ENCODE results near the gene ACBD6.
"Not testable (repeated sequence)": the region's sequence is repeated elsewhere in the genome, so short reads cannot be mapped to it uniquely, and the experiment has no call there.

Gene ACBD6

GRCh38 chr1:180428782-180429695 lies 73.3 kb downstream of the ACBD6 start:
- no peak overlapping the region for H3K27ac ChIP-seq
- peaks cover 15% of the 10 kb centered on the region for H3K36me3 ChIP-seq (ENCODE audit: insufficient read depth, low read length)
- no peak overlapping the region for H3K9ac ChIP-seq (ENCODE audit: insufficient read length)
- TF ChIP-seq FOXP2 (optimal IDR thresholded peaks at IDR 0.05; ENCODE audit: control extremely low read depth, extremely low read length, insufficient read depth) (no peak), EZH2 (IDR thresholded peaks at IDR 0.05) (no peak), POLR2AphosphoS5 (IDR thresholded peaks at IDR 0.05; ENCODE audit: borderline replicate concordance, low read depth, low read length) (no peak)
- peaks cover 3% of the 10 kb centered on the region; the same call in 1 of the 2 replicates for H3K9me3 ChIP-seq (ENCODE audit: low read depth, low read length)
- H3K4me3 ChIP-seq, result no peak overlapping the region
- DNase-seq (ENCODE audit: low read depth, low spot score), result no peak

GRCh38 chr1:180425952-180426351 lies 76.4 kb downstream of the ACBD6 start:
- TF ChIP-seq POLR2AphosphoS5 (IDR thresholded peaks at IDR 0.05; ENCODE audit: borderline replicate concordance, low read depth, low read length), result no peak
- TF ChIP-seq EZH2 (IDR thresholded peaks at IDR 0.05), result no peak
- no peak for TF ChIP-seq FOXP2 (optimal IDR thresholded peaks at IDR 0.05; ENCODE audit: control extremely low read depth, extremely low read length, insufficient read depth)
- Histone ChIP-seq H3K9me3 (ENCODE audit: low read depth, low read length) (no peaks in the 10 kb centered on the region), H3K36me3 (ENCODE audit: insufficient read depth, low read length) (peaks cover 30% of the 10 kb centered on the region), H3K4me3 (no peak overlapping the region), H3K9ac (ENCODE audit: insufficient read length) (no peak overlapping the region), H3K27ac (no peak overlapping the region)
- DNase-seq (ENCODE audit: low read depth, low spot score), result no peak

GRCh38 chr1:180424848-180425457 lies 77.4 kb downstream of the ACBD6 start:
- H3K9ac ChIP-seq (ENCODE audit: insufficient read length), result no peak overlapping the region
- DNase-seq (ENCODE audit: low read depth, low spot score), result peak; percentile 62
- H3K36me3 ChIP-seq (ENCODE audit: insufficient read depth, low read length), result peaks cover 27% of the 10 kb centered on the region
- no peak overlapping the region for H3K4me3 ChIP-seq
- no peaks in the 10 kb centered on the region for H3K9me3 ChIP-seq (ENCODE audit: low read depth, low read length)
- no peak for TF ChIP-seq EZH2 (IDR thresholded peaks at IDR 0.05)
- no peak for TF ChIP-seq FOXP2 (optimal IDR thresholded peaks at IDR 0.05; ENCODE audit: control extremely low read depth, extremely low read length, insufficient read depth)
- TF ChIP-seq POLR2AphosphoS5 (IDR thresholded peaks at IDR 0.05; ENCODE audit: borderline replicate concordance, low read depth, low read length), result no peak
- no peak overlapping the region for H3K27ac ChIP-seq

- no peaks in the 10 kb centered on the region for H3K9me3 ChIP-seq (ENCODE audit: low read depth, low read length)
- no peak overlapping the region for H3K9ac ChIP-seq (ENCODE audit: insufficient read length)
- H3K27ac ChIP-seq, result no peak overlapping the region
- TF ChIP-seq EZH2 (IDR thresholded peaks at IDR 0.05) (no peak), FOXP2 (optimal IDR thresholded peaks at IDR 0.05; ENCODE audit: control extremely low read depth, extremely low read length, insufficient read depth) (no peak), POLR2AphosphoS5 (IDR thresholded peaks at IDR 0.05; ENCODE audit: borderline replicate concordance, low read depth, low read length) (no peak)
- DNase-seq (ENCODE audit: low read depth, low spot score), result no peak
- no peak overlapping the region for H3K4me3 ChIP-seq
- peaks cover 15% of the 10 kb centered on the region; the same call in 1 of the 2 replicates for H3K36me3 ChIP-seq (ENCODE audit: insufficient read depth, low read length)
Measured at GRCh38 chr1:180421614-180422013, 80.8 kb downstream of the ACBD6 start.

DNA sequence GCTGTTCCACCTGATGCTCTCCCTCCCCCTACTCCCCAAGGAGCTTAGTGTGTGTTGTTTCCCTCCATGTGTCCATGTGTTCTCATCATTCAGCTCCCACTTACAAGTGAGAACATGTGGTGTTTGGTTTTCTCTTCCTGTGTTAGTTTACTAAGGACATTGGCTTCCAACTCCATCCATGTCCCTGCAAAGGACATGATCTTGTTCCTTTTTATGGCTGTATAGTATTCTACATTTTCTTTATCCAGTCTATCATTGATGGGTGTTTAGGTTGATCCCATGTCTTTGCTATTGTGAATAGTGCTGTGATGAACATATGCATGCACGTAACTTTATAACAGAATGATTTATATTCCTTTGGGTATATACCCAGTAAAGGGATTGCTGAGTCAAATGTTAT lies 81.2 kb downstream of the ACBD6 start:
- not testable (repeated sequence) for DNase-seq (ENCODE audit: low read depth, low spot score); H3K4me3 ChIP-seq; H3K9ac ChIP-seq (ENCODE audit: insufficient read length); H3K9me3 ChIP-seq (ENCODE audit: low read depth, low read length); H3K27ac ChIP-seq
- H3K36me3 ChIP-seq (ENCODE audit: insufficient read depth, low read length), result peaks cover 15% of the 10 kb centered on the region; the same call in 1 of the 2 replicates

GRCh38 chr1:180415985-180416633 lies 86.3 kb downstream of the ACBD6 start:
- TF ChIP-seq POLR2AphosphoS5 (IDR thresholded peaks at IDR 0.05; ENCODE audit: borderline replicate concordance, low read depth, low read length) (no peak), EZH2 (IDR thresholded peaks at IDR 0.05) (no peak), FOXP2 (optimal IDR thresholded peaks at IDR 0.05; ENCODE audit: control extremely low read depth, extremely low read length, insufficient read depth) (no peak)
- Histone ChIP-seq H3K27ac (no peak overlapping the region), H3K9me3 (ENCODE audit: low read depth, low read length) (no peaks in the 10 kb centered on the region), H3K4me3 (no peak overlapping the region), H3K9ac (ENCODE audit: insufficient read length) (no peak overlapping the region), H3K36me3 (ENCODE audit: insufficient read depth, low read length) (peaks cover 9% of the 10 kb centered on the region; the same call in 1 of the 2 replicates)
- peak; percentile 12 for DNase-seq (ENCODE audit: low read depth, low spot score)

GRCh38 chr1:180415236-180415848 lies 87.0 kb downstream of the ACBD6 start:
- DNase-seq (ENCODE audit: low read depth, low spot score), result no peak

DNA sequence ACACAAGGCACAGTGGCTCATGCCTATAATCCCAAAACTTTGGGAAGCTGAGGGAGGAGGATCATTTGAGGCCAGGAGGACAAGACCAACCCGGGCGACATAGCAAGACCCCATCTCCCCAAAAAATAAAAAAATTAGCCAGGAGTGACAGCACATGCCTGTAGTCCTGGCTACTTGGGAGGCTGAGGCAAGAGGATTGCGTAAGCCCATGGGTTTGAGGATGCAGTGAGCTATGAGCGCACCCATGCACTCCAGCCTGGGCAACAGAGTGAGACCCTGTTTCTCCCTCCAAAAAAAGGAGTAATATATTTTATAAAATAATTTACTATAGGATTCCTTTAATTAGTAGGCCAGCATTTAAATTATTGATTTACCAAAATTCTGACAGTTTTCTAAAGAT lies 89.8 kb downstream of the ACBD6 start:
- H3K4me3 ChIP-seq, result no peak overlapping the region
- peaks cover 27% of the 10 kb centered on the region for H3K36me3 ChIP-seq (ENCODE audit: insufficient read depth, low read length)
- no peak overlapping the region for H3K9ac ChIP-seq (ENCODE audit: insufficient read length)
- H3K9me3 ChIP-seq (ENCODE audit: low read depth, low read length), result no peaks in the 10 kb centered on the region
- no peak overlapping the region for H3K27ac ChIP-seq
- no peak for TF ChIP-seq EZH2 (IDR thresholded peaks at IDR 0.05)
- TF ChIP-seq FOXP2 (optimal IDR thresholded peaks at IDR 0.05; ENCODE audit: control extremely low read depth, extremely low read length, insufficient read depth), result no peak
- TF ChIP-seq POLR2AphosphoS5 (IDR thresholded peaks at IDR 0.05; ENCODE audit: borderline replicate concordance, low read depth, low read length), result no peak
- DNase-seq (ENCODE audit: low read depth, low spot score), result no peak

More at GRCh38 chr1:180415236-180415848, 87.0 kb downstream of the ACBD6 start:
- H3K36me3 ChIP-seq (ENCODE audit: insufficient read depth, low read length), result peaks cover 13% of the 10 kb centered on the region; the same call in 1 of the 2 replicates
- H3K9ac ChIP-seq (ENCODE audit: insufficient read length), result no peak overlapping the region
- H3K9me3 ChIP-seq (ENCODE audit: low read depth, low read length), result no peaks in the 10 kb centered on the region
- H3K4me3 ChIP-seq, result no peak overlapping the region
- no peak for TF ChIP-seq FOXP2 (optimal IDR thresholded peaks at IDR 0.05; ENCODE audit: control extremely low read depth, extremely low read length, insufficient read depth)
- H3K27ac ChIP-seq, result no peak overlapping the region

- H3K4me3 ChIP-seq; DNase-seq (ENCODE audit: low read depth, low spot score); H3K27ac ChIP-seq; H3K9ac ChIP-seq (ENCODE audit: insufficient read length); H3K9me3 ChIP-seq (ENCODE audit: low read depth, low read length): not testable (repeated sequence)
- peaks cover 25% of the 10 kb centered on the region for H3K36me3 ChIP-seq (ENCODE audit: insufficient read depth, low read length)
Measured at GRCh38 chr1:180408128-180408527, 94.2 kb downstream of the ACBD6 start.
